ENCODE data around the gene GREB1L.

DNA sequence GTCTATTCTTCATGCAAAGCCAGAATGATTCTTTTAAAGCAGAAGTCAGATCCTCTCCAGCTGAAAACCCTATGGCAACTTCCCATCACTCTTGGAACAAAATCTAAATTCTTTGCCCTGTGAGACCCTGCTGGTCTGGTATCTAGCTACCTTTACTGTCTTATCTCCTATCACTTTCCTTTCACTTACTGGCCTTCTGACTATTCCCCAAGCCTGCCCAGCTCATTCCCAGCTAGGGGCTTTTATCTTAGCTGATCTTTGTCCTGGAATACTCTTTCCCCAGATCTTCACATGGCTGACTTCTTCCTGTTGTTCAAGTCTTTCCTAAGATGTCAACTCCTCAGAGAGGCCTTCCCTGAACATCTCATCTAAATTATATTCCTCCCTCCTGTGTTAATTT, 63.6 kb downstream of the GREB1L start:
- TF ChIP-seq, protein P1, sequence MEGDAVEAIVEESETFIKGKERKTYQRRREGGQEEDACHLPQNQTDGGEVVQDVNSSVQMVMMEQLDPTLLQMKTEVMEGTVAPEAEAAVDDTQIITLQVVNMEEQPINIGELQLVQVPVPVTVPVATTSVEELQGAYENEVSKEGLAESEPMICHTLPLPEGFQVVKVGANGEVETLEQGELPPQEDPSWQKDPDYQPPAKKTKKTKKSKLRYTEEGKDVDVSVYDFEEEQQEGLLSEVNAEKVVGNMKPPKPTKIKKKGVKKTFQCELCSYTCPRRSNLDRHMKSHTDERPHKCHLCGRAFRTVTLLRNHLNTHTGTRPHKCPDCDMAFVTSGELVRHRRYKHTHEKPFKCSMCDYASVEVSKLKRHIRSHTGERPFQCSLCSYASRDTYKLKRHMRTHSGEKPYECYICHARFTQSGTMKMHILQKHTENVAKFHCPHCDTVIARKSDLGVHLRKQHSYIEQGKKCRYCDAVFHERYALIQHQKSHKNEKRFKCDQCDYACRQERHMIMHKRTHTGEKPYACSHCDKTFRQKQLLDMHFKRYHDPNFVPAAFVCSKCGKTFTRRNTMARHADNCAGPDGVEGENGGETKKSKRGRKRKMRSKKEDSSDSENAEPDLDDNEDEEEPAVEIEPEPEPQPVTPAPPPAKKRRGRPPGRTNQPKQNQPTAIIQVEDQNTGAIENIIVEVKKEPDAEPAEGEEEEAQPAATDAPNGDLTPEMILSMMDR (optimal IDR thresholded peaks at IDR 0.05 in 1 of 3, IDR thresholded peaks at IDR 0.05 in 1 of 3, conservative IDR thresholded peaks at IDR 0.05 in 1 of 3; ENCODE audit: extremely low read depth in 1 of 3, insufficient read depth in 2 of 3, low read length in 3 of 3) = no peak
- no peak for TF ChIP-seq EZH2 (IDR thresholded peaks at IDR 0.05; ENCODE audit: low read length)

Measured in keratinocyte (primary cell).